ENCODE data around the gene PGAP3. TPM values are rescaled to one million over a fixed set of nuclear protein-coding genes. Genes with fewer than 3 reads are reported as not detected.
A peak's percentile ranks its signal among the peaks of the same experiment; 100 is the strongest.
"Not testable (repeated sequence)": the region's sequence is repeated elsewhere in the genome, so short reads cannot be mapped to it uniquely, and the experiment has no call there.

Gene PGAP3
- total RNA-seq, 1 donor from 2014 or later = 8.2 TPM

DNA sequence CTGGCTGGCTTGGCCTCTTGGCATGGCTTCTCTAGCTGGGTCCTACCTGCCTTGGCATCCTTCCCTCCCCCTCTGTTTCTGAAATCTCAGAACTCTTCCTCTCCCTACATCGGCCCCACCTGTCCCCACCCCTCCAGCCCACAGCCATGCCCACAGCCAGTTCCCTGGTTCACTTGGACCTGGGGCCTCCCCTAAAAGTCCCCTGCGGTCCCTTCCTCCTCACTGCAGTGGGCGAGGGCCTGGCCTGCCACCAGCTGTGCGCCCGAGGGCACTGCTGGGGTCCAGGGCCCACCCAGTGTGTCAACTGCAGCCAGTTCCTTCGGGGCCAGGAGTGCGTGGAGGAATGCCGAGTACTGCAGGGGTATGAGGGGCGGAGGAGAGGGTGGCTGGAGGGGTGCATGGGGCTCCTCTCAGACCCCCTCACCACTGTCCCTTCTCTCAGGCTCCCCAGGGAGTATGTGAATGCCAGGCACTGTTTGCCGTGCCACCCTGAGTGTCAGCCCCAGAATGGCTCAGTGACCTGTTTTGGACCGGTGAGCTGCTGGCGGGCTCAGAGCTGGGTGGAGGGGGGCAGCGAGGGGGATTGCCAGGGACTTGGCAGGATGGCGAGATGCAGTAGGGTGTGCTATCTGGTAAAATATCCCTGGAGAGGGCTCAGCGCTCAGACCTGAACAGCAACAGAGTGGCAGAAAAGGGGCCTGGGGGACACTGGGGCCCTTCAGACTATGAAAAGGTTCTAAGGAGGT lies 28.4 kb upstream of the PGAP3 start:
- no peak for DNase-seq (ENCODE audit: low spot score in 2 of 2)
- no peak for FAIRE-seq

DNA sequence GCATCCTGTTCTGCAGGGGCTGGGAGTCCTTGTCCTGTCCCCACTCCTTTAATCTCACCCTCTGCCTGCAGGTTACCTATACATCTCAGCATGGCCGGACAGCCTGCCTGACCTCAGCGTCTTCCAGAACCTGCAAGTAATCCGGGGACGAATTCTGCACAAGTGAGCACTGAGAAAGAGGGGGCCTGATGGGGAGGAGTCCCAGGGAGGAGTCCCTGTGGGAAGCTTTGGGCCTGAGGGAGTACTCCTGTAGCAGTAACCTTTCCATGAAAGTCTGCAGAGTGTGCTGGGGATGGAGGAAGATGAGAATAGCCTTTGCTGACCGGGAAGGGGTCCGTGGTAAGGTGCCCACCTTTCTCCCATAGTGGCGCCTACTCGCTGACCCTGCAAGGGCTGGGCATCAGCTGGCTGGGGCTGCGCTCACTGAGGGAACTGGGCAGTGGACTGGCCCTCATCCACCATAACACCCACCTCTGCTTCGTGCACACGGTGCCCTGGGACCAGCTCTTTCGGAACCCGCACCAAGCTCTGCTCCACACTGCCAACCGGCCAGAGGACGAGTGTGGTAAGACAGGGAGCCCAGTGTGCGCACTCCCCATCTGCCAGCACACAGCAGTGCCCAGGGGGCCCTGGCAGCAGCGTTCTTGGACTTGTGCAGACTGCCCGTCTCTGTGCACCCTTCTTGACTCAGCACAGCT lies 27.7 kb upstream of the PGAP3 start:
- no peak for FAIRE-seq
- DNase-seq (ENCODE audit: low spot score in 2 of 2) = no peak

GRCh38 chr17:39714234-39714633 lies 26.4 kb upstream of the PGAP3 start:
- DNase-seq (ENCODE audit: low spot score in 2 of 2) (no peak), FAIRE-seq (no peak)

- DNase-seq (ENCODE audit: low spot score in 2 of 2) (no peak), FAIRE-seq (no peak)
Measured at GRCh38 chr17:39711851-39712250, 24.0 kb upstream of the PGAP3 start.

- DNase-seq (ENCODE audit: low spot score in 2 of 2); FAIRE-seq: not testable (repeated sequence)
Measured at GRCh38 chr17:39711071-39711470, 23.2 kb upstream of the PGAP3 start.

- FAIRE-seq (no peak), DNase-seq (ENCODE audit: low spot score in 2 of 2) (no peak)
Measured at GRCh38 chr17:39709998-39710964, 22.4 kb upstream of the PGAP3 start.

GRCh38 chr17:39709319-39709997 lies 21.6 kb upstream of the PGAP3 start:
- no peak for DNase-seq (ENCODE audit: low spot score in 2 of 2)
- no peak for FAIRE-seq

GRCh38 chr17:39706921-39707337 lies 19.1 kb upstream of the PGAP3 start:
- DNase-seq (ENCODE audit: low spot score in 2 of 2) (no peak), FAIRE-seq (no peak)

DNA sequence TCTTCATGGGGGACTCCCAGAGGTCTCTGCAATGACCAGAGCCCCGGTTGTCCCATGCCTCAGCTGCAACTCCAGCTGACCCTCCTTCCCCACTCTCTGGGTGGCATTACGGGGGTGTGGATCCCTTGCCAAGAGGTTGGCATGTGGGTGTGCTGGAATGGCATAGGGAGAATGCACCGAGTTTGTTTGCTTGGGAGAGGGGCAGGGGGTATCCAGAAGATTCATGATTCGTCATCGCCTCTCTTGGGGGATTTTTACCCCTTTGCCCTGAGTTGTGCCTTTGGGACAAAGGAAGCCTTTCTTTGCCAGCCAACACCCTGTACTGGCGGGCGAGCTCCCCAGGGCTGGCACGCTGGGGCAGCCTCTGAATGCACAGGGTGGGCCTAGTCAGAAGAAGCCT lies 18.5 kb upstream of the PGAP3 start:
- DNase-seq (ENCODE audit: low spot score in 2 of 2) (no peak), FAIRE-seq (no peak)

- FAIRE-seq = no peak
- no peak for DNase-seq (ENCODE audit: low spot score in 2 of 2)
Measured at GRCh38 chr17:39705786-39706348, 18.0 kb upstream of the PGAP3 start.

GRCh38 chr17:39704821-39705551 lies 17.1 kb upstream of the PGAP3 start:
- FAIRE-seq (no peak), DNase-seq (ENCODE audit: low spot score in 2 of 2) (no peak)

DNA sequence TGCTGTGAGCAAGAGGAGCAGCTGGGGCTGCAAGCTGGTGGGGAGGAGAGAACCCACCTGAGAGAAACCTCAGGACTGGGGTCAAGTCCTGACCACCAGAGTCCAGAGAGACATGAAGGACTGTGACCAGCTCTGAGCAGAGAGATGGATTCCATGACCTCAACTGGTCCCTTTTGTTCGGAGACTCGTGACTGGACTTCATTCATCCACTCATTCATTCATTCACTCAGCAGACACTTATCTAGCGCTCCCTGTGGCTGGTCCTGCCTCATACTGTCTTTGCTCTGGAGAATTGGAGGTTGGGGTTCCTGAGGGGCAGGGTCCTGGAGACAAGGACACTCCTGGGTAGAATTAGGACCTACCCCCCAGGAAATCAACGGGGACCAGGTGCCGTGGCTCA lies 16.1 kb upstream of the PGAP3 start:
- FAIRE-seq (no peak), DNase-seq (ENCODE audit: low spot score in 2 of 2) (no peak)

GRCh38 chr17:39702901-39703893 lies 15.3 kb upstream of the PGAP3 start:
- no peak for DNase-seq (ENCODE audit: low spot score in 2 of 2)
- no peak for FAIRE-seq

- no peak for DNase-seq (ENCODE audit: low spot score in 2 of 2)
Measured at GRCh38 chr17:39701784-39702422, 14.0 kb upstream of the PGAP3 start.

GRCh38 chr17:39701012-39701783 lies 13.3 kb upstream of the PGAP3 start:
- DNase-seq (ENCODE audit: low spot score in 2 of 2) = no peak
- FAIRE-seq = no peak

More at GRCh38 chr17:39701784-39702422, 14.0 kb upstream of the PGAP3 start:
- no peak for FAIRE-seq

- FAIRE-seq = no peak
- peak in 1 of 2 donors; percentile 48 for DNase-seq (ENCODE audit: low spot score in 2 of 2)
Measured at GRCh38 chr17:39700148-39700987, 12.5 kb upstream of the PGAP3 start.

Measured in frontal cortex (tissue), 4 donors.